Liver (tissue), 9 donors: ENCODE data around the gene GSTA3. TPM values are rescaled to one million over a fixed set of nuclear protein-coding genes. Genes with fewer than 3 reads are reported as not detected.
A peak's percentile ranks its signal among the peaks of the same experiment; 100 is the strongest.

Source experiments
- DNase-seq: peaks from one replicate; pipeline ENCODE4 v3.0.0-alpha.2; 2017; ENCODE audit warnings: low spot score
- H3K27ac ChIP-seq, 2 donors: one replicate each; pipeline ENCODE4 v1.7.0; 2013; ENCODE audit warnings: inconsistent platforms in 2 of 2, low read length in 2 of 2, control low read depth in 1 of 2, low read depth in 1 of 2, mild to moderate bottlenecking in 1 of 2
- H3K27me3 ChIP-seq, 4 donors: one replicate each; pipeline versions ENCODE4 v1.6.1 to v1.7.0; 2013; ENCODE audit warnings: low read length in 3 of 4, inconsistent platforms in 1 of 4, mild to moderate bottlenecking in 1 of 4, moderate library complexity in 1 of 4; ENCODE audit not compliant: control insufficient read depth in 4 of 4, insufficient read depth in 4 of 4
- H3K36me3 ChIP-seq, 4 donors: one replicate each; pipeline versions ENCODE4 v1.6.1 to v1.7.0; 2013; ENCODE audit warnings: low read length in 3 of 4, mild to moderate bottlenecking in 3 of 4, low read depth in 1 of 4, moderate library complexity in 1 of 4; ENCODE audit not compliant: control insufficient read depth in 4 of 4, insufficient read depth in 3 of 4
- H3K4me1 ChIP-seq, 4 donors: one replicate each; pipeline versions ENCODE4 v1.6.1 to v1.7.0; 2013; ENCODE audit warnings: low read length in 3 of 4, mild to moderate bottlenecking in 3 of 4, moderate library complexity in 1 of 4; ENCODE audit not compliant: control insufficient read depth in 4 of 4, insufficient read depth in 4 of 4
- H3K4me3 ChIP-seq, 3 donors: one replicate each; pipeline versions ENCODE4 v1.6.1 to v1.7.0; 2013; ENCODE audit warnings: low read length in 3 of 3, control low read depth in 1 of 3, low read depth in 1 of 3, mild to moderate bottlenecking in 1 of 3
- H3K9ac ChIP-seq, 2 donors: one replicate each; pipeline ENCODE4 v1.7.0; 2013; ENCODE audit warnings: low read length in 2 of 2, mild to moderate bottlenecking in 2 of 2, moderate library complexity in 2 of 2, control low read depth in 1 of 2, low read depth in 1 of 2
- H3K9me3 ChIP-seq, 4 donors: one replicate each; pipeline versions ENCODE4 v1.6.1 to v1.7.0; 2013; ENCODE audit warnings: low read length in 3 of 4; ENCODE audit not compliant: control insufficient read depth in 4 of 4
- ATF3 ChIP-seq: IDR thresholded peaks from 2 replicates; pipeline ENCODE4 v1.6.1; 2016; ENCODE audit warnings: antibody characterized with exemption
- EGR1 ChIP-seq, 2 donors: IDR thresholded peaks; 2 replicates each; pipeline ENCODE4 v1.6.1; 2016 to 2018; ENCODE audit warnings: antibody characterized with exemption in 2 of 2, low read depth in 2 of 2
- FOXA1 ChIP-seq: IDR thresholded peaks from 2 replicates; pipeline ENCODE4 v1.6.1; 2016; ENCODE audit warnings: antibody characterized with exemption
- FOXA2 ChIP-seq: IDR thresholded peaks from 2 replicates; pipeline ENCODE4 v1.6.1; 2016; ENCODE audit warnings: antibody characterized with exemption
- GABPA ChIP-seq, 2 donors: IDR thresholded peaks in 1 of 2; conservative IDR thresholded peaks in 1 of 2; 2 replicates each; pipeline ENCODE4 v1.6.1; 2016; ENCODE audit warnings: antibody characterized with exemption in 2 of 2, mild to moderate bottlenecking in 1 of 2, moderate library complexity in 1 of 2
- HNF4A ChIP-seq, 2 donors: conservative IDR thresholded peaks; 2 replicates each; pipeline ENCODE4 v1.6.1; 2016; ENCODE audit warnings: antibody characterized with exemption in 2 of 2, mild to moderate bottlenecking in 2 of 2
- HNF4G ChIP-seq: IDR thresholded peaks from 2 replicates; pipeline ENCODE4 v1.6.1; 2016; ENCODE audit warnings: antibody characterized with exemption
- JUND ChIP-seq, 2 donors: IDR thresholded peaks; 2 replicates each; pipeline ENCODE4 v1.6.1; 2016; ENCODE audit warnings: antibody characterized with exemption in 2 of 2
- NR2F2 ChIP-seq: IDR thresholded peaks from 2 replicates; pipeline ENCODE4 v1.6.1; 2016; ENCODE audit warnings: antibody characterized with exemption
- RAD21 ChIP-seq, 2 donors: IDR thresholded peaks; 2 replicates each; pipeline ENCODE4 v1.6.1; 2016; ENCODE audit warnings: antibody characterized with exemption in 2 of 2, mild to moderate bottlenecking in 2 of 2
- RXRA ChIP-seq, 2 donors: IDR thresholded peaks; 2 replicates each; pipeline ENCODE4 v1.6.1; 2017 to 2018; ENCODE audit warnings: antibody characterized with exemption in 2 of 2, mild to moderate bottlenecking in 1 of 2
- SP1 ChIP-seq: IDR thresholded peaks from 2 replicates; pipeline ENCODE4 v1.6.1; 2018; ENCODE audit warnings: antibody characterized with exemption, mild to moderate bottlenecking
- TAF1 ChIP-seq: conservative IDR thresholded peaks from 2 replicates; pipeline ENCODE4 v1.6.1; 2016; ENCODE audit warnings: antibody characterized with exemption, mild to moderate bottlenecking
- YY1 ChIP-seq: IDR thresholded peaks from 2 replicates; pipeline ENCODE4 v1.6.1; 2016; ENCODE audit warnings: antibody characterized with exemption, mild to moderate bottlenecking
- WGBS: extraction: QIAGEN DNeasy Blood & Tissue Kit; methylation state at CpG from one replicate; pipeline ENCODE4 v1.1.7; 2013; 5-methylcytosine and 5-hydroxymethylcytosine counted together
- polyA plus RNA-seq, 2 donors: library from polyadenylated mRNA; stranded (reverse) in 1 of 2; unstranded in 1 of 2; fragments of 200-250 nt in 1 of 2; fragments of >200 nt in 1 of 2; fragmentation: Nextera tagmentation in 1 of 2; extraction: Ambion mirVana in 1 of 2; gene quantifications; one replicate each; pipeline versions ENCODE4 v1.2.1 to v1.2.3, GENCODE V29; 2013 to 2015
- total RNA-seq, 2 donors: library from RNA; depleted of rRNA; stranded (reverse); fragments of >200 nt; gene quantifications; one replicate each; pipeline ENCODE4 v1.2.3, GENCODE V29; 2014
- TF ChIP-seq, protein P1 (sequence below): IDR thresholded peaks from 2 replicates; pipeline ENCODE4 v1.6.1; 2016; ENCODE audit warnings: antibody characterized with exemption
- TF ChIP-seq, protein P2 (sequence below): IDR thresholded peaks from 2 replicates; pipeline ENCODE4 v1.6.1; 2016; ENCODE audit warnings: antibody characterized with exemption, mild to moderate bottlenecking
- TF ChIP-seq, protein P3 (sequence below): IDR thresholded peaks from 2 replicates; pipeline ENCODE4 v1.6.1; 2016; ENCODE audit warnings: antibody characterized with exemption
- TF ChIP-seq, protein P4 (sequence below): fragments of 150-350 bp; IDR thresholded peaks from 2 replicates; pipeline ENCODE4 v1.5.1; 2017; ENCODE audit warnings: improper control_type of control experiment, low read depth, low read length; ENCODE audit not compliant: missing input control
- donor health status: healthy.
- donor health status: healthy.
- donor health status: healthy.
- donor health status: healthy.
- donor health status: healthy.

GSTA3 gene
- total and polyA plus RNA-seq, 4 donors = not detected

DNA sequence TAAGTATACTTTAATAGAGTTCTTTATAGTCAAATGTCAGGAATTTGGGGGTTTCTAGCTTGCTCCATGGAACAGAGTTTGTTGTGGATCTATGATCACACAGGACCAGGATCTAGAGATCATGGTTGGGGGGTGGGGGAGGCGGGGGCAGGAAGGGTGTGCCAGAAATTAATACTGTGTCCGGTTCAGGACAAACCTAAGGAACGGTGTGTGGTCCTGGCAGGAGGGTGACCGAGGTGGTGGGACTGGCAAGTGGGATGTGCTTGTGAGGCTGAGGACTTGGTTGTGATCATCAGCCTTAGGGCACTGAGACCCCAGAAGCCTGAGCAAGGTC is 27.9 kb downstream of the GSTA3 start:
- Histone ChIP-seq H3K27me3 (no peaks in the 10 kb centered on the region), H3K27ac (no peak overlapping the region), H3K36me3 (no peaks in the 10 kb centered on the region), H3K9me3 (no peaks in the 10 kb centered on the region), H3K4me3 (peak overlapping the region in 1 of 3 donors; percentile 53), H3K4me1 (no peaks in the 10 kb centered on the region), H3K9ac (no peak overlapping the region)
- TF ChIP-seq, protein P1, sequence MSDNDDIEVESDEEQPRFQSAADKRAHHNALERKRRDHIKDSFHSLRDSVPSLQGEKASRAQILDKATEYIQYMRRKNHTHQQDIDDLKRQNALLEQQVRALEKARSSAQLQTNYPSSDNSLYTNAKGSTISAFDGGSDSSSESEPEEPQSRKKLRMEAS = no peak
- no peak for TF ChIP-seq FOXA2
- no peak for TF ChIP-seq RAD21 (IDR thresholded peaks at IDR 0.05)
- TF ChIP-seq ATF3 = no peak
- TF ChIP-seq YY1 = no peak
- no peak for TF ChIP-seq RXRA (IDR thresholded peaks at IDR 0.05)
- TF ChIP-seq EGR1 (IDR thresholded peaks at IDR 0.05; ENCODE audit: low read depth in 2 of 2) = no peak
- no peak for TF ChIP-seq FOXA1
- TF ChIP-seq, protein P2, sequence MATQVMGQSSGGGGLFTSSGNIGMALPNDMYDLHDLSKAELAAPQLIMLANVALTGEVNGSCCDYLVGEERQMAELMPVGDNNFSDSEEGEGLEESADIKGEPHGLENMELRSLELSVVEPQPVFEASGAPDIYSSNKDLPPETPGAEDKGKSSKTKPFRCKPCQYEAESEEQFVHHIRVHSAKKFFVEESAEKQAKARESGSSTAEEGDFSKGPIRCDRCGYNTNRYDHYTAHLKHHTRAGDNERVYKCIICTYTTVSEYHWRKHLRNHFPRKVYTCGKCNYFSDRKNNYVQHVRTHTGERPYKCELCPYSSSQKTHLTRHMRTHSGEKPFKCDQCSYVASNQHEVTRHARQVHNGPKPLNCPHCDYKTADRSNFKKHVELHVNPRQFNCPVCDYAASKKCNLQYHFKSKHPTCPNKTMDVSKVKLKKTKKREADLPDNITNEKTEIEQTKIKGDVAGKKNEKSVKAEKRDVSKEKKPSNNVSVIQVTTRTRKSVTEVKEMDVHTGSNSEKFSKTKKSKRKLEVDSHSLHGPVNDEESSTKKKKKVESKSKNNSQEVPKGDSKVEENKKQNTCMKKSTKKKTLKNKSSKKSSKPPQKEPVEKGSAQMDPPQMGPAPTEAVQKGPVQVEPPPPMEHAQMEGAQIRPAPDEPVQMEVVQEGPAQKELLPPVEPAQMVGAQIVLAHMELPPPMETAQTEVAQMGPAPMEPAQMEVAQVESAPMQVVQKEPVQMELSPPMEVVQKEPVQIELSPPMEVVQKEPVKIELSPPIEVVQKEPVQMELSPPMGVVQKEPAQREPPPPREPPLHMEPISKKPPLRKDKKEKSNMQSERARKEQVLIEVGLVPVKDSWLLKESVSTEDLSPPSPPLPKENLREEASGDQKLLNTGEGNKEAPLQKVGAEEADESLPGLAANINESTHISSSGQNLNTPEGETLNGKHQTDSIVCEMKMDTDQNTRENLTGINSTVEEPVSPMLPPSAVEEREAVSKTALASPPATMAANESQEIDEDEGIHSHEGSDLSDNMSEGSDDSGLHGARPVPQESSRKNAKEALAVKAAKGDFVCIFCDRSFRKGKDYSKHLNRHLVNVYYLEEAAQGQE = no peak
- TF ChIP-seq HNF4A (conservative IDR thresholded peaks at IDR 0.05) = no peak
- no peak for TF ChIP-seq TAF1
- no peak for TF ChIP-seq GABPA (IDR thresholded peaks at IDR 0.05 in 1 of 2, conservative IDR thresholded peaks at IDR 0.05 in 1 of 2)
- TF ChIP-seq NR2F2 = no peak
- TF ChIP-seq, protein P3, sequence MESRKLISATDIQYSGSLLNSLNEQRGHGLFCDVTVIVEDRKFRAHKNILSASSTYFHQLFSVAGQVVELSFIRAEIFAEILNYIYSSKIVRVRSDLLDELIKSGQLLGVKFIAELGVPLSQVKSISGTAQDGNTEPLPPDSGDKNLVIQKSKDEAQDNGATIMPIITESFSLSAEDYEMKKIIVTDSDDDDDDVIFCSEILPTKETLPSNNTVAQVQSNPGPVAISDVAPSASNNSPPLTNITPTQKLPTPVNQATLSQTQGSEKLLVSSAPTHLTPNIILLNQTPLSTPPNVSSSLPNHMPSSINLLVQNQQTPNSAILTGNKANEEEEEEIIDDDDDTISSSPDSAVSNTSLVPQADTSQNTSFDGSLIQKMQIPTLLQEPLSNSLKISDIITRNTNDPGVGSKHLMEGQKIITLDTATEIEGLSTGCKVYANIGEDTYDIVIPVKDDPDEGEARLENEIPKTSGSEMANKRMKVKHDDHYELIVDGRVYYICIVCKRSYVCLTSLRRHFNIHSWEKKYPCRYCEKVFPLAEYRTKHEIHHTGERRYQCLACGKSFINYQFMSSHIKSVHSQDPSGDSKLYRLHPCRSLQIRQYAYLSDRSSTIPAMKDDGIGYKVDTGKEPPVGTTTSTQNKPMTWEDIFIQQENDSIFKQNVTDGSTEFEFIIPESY = no peak
- WGBS = 53% methylated on average over 4 of the region's 4 CpGs
- no peak for DNase-seq

DNA sequence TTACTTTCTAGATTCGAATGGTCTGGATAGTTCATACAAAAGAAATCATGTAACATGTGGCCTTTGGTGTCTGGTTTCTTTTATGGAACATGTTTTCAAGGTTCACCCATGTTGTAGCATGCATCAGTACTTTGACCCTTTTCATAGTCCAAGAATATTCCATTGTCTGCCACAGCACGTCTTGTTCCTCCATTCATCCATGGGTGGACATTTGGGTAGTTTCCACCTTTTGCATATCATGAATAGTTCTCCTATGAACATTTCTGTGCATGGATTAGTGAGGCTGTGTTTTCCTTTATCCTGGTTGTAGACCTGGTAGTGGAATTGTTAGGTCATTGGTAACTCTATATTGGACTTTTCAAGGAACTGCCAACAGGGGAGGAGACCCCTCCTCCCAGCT is 31.7 kb downstream of the GSTA3 start:
- no peak for DNase-seq
- Histone ChIP-seq H3K27ac (no peak overlapping the region), H3K4me3 (no peak overlapping the region), H3K9me3 (no peaks in the 10 kb centered on the region), H3K4me1 (no peaks in the 10 kb centered on the region), H3K36me3 (no peaks in the 10 kb centered on the region), H3K9ac (no peak overlapping the region), H3K27me3 (no peaks in the 10 kb centered on the region)
- WGBS = 78% methylated on average over 2 of the region's 2 CpGs
- TF ChIP-seq, protein P3 = no peak
- TF ChIP-seq HNF4A (conservative IDR thresholded peaks at IDR 0.05) = no peak
- TF ChIP-seq JUND (IDR thresholded peaks at IDR 0.05) = no peak
- no peak for TF ChIP-seq TAF1
- TF ChIP-seq, protein P4, sequence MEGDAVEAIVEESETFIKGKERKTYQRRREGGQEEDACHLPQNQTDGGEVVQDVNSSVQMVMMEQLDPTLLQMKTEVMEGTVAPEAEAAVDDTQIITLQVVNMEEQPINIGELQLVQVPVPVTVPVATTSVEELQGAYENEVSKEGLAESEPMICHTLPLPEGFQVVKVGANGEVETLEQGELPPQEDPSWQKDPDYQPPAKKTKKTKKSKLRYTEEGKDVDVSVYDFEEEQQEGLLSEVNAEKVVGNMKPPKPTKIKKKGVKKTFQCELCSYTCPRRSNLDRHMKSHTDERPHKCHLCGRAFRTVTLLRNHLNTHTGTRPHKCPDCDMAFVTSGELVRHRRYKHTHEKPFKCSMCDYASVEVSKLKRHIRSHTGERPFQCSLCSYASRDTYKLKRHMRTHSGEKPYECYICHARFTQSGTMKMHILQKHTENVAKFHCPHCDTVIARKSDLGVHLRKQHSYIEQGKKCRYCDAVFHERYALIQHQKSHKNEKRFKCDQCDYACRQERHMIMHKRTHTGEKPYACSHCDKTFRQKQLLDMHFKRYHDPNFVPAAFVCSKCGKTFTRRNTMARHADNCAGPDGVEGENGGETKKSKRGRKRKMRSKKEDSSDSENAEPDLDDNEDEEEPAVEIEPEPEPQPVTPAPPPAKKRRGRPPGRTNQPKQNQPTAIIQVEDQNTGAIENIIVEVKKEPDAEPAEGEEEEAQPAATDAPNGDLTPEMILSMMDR = no peak
- TF ChIP-seq FOXA2 = no peak
- no peak for TF ChIP-seq GABPA (IDR thresholded peaks at IDR 0.05 in 1 of 2, conservative IDR thresholded peaks at IDR 0.05 in 1 of 2)
- no peak for TF ChIP-seq HNF4G
- TF ChIP-seq, protein P1 = no peak
- no peak for TF ChIP-seq YY1
- no peak for TF ChIP-seq FOXA1
- TF ChIP-seq NR2F2 = no peak
- no peak for TF ChIP-seq EGR1 (IDR thresholded peaks at IDR 0.05; ENCODE audit: low read depth in 2 of 2)
- no peak for TF ChIP-seq SP1
- no peak for TF ChIP-seq ATF3
